Skin of body (tissue), 2 donors: Measurements from ENCODE around the gene AHSG. TPM values are rescaled to one million over a fixed set of nuclear protein-coding genes. Genes with fewer than 3 reads are reported as not detected.

Experiments used
- DNase-seq: peaks from one replicate; lab custom pipeline; 2025; lab: John Stamatoyannopoulos, UW
- total RNA-seq: library from RNA; depleted of rRNA; stranded (reverse); fragments of >200 nt; gene quantifications from one replicate; pipeline ENCODE4 v1.2.3, GENCODE V29; 2014

Gene AHSG
- total RNA-seq, 1 donor from 2014 or later = not detected

- no peak for DNase-seq
These were observed 20.2 kb upstream of the AHSG start for GRCh38 chr3:186592682-186593081.

GRCh38 chr3:186593862-186594261 is 19.0 kb upstream of the AHSG start:
- DNase-seq = no peak

DNA sequence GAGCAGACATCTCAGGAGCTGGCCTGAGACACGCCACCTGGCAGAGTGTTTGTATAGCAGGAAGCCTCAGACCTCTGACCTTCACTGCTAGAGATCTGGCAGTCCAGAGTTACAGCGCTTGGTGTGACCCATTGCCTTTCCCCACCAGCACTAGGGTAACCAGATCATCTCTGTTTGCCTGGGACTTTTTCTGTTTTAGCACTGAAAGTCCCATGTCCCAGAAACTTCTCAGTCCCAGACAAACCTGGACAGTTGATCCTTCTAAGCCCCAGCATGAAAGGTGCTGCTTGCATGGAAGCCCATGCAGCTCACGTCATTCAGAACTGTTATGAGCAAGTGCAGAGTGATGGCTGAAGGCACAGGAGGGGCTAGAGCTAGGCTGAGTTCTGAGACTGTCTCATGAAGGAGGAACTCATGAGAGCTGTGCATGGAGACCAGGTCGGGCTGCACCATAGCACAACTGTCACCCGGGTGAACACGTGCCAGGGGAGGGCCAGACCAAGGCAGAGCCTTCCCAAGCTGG is 18.2 kb upstream of the AHSG start:
- DNase-seq = no peak

DNA sequence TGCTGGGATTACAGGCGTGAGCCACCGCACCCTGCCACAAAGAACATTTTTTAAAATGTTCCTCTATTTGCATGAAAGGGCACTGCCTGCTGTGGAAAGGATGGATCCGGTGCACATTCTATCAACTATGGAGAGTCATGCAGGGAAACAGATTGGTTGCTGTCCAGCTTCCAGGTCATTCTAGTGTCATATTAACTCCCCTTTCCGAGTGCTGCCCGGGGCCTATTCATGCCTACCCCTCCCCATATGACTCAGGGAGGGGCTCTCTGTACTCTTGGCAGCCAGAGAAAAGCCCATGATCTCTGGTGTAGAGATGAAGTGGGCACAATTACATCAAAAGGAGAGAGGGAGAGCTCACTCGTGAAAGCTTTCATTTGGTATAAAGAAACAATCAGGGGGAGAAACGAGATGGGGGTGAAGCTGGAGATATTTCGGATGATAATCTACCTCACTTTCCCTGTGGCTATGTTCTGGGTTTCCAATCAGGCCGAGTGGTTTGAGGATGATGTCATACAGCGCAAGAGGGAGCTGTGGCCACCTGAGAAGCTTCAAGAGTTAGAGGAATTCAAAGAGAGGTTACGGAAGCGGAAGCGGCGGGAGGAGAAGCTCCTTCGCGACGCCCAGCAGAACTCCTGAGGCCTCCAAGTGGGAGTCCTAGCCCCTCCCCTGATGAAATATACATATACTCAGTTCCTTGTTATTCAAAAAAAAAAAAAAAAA is 16.1 kb upstream of the AHSG start:
- DNase-seq = no peak

GRCh38 chr3:186598108-186598784 is 14.6 kb upstream of the AHSG start:
- no peak for DNase-seq

DNA sequence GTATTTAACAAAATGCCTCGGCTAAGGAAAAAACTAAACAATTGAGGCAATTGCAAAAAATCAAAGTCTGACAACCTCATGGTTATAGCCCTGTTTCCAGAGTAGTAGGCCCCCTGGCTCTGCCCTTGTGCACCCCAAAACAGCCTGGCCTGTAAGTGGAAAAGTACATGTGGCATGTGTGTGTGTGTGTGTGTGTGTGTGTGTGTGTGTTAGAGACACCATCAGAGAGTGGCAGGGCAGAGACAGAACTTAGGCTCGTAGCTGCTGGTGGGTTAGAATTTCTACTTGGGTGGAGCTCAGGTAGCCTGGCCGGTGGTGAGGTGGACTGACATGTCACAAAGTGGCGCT is 14.1 kb upstream of the AHSG start:
- DNase-seq = no peak

DNA sequence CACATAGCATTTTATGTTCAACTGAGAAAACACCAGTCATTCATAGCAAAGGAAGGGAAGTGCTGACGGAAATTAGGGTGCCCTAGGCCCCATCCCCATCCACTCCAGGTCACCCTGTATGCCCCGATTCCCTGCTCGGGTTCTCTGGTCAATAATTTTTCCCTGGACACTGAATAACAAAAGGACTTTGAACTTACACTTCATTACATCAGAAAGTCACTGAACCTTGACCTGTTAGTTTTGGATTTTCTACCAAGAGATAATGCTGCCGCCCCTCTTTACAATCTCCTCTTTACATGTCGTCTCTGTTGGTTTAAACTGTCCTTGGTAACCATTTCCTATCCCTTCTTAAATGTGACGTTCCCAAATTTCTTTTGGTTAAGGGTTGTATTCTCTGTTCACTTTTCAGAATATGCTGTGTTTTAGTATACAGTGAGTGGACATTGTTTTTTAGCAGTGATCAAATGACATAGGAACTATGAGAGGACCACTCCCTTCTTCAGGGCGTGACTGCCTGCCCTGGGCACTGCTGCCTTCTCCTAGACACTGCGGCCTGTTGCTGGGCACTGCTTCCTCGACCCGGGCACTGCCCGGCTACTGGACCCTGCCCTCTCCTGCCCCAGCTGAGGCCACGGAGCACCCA is 13.6 kb upstream of the AHSG start:
- no peak for DNase-seq

- no peak for DNase-seq
These were observed 13.1 kb upstream of the AHSG start for GRCh38 chr3:186599785-186600166.

DNA sequence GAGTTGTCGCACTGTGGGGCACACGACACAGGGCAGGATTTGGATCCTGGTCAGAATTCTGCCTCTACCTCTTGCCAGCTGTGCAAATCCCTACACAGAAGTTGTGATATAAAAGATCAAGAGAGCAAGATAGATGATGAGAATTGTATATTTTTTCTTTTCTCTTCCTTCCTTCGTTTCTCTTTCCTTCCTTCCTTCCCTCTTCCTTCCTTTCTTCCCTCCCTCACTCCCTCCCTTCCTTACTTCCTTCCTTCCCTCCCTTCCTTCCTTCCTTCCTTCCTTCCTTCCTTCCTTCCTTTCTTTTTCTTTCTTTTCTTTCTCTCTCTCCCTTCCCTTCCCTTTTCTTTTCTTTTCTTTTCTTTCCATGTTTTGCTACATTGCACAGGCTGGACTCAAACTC is 12.0 kb upstream of the AHSG start:
- no peak for DNase-seq

GRCh38 chr3:186603159-186603558 is 9.7 kb upstream of the AHSG start:
- DNase-seq = no peak

- no peak for DNase-seq
These were observed 7.8 kb upstream of the AHSG start for GRCh38 chr3:186605078-186605477.

GRCh38 chr3:186605561-186606545 is 7.0 kb upstream of the AHSG start:
- no peak for DNase-seq

GRCh38 chr3:186608624-186609215 is 4.1 kb upstream of the AHSG start:
- DNase-seq = no peak

- no peak for DNase-seq
These were observed 3.5 kb upstream of the AHSG start for GRCh38 chr3:186609247-186609868.

DNA sequence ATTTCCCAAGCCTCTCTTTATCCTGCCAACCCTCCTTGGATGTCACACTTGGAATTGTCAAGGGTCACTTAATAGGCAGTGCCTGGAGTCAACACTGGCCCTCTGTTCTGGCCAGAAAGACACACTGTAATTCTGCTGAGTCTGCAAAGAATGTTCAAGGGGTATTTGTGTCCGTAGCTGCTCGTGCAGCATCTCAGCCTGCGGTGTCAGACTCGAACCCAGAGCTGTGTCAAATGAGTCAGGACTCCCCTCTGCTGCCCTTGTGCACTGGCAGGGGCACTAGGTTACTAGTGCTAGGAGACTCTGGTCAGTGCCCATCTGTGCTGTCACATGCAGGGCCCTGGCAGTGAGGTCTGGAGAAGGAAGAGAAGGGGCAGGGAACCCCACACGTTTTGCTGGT is 795 bp upstream of the AHSG start:
- no peak for DNase-seq

- no peak for DNase-seq
These were observed 891 bp downstream of the AHSG start for GRCh38 chr3:186613637-186614265.

GRCh38 chr3:186614266-186614596 is 1.4 kb downstream of the AHSG start:
- no peak for DNase-seq

DNA sequence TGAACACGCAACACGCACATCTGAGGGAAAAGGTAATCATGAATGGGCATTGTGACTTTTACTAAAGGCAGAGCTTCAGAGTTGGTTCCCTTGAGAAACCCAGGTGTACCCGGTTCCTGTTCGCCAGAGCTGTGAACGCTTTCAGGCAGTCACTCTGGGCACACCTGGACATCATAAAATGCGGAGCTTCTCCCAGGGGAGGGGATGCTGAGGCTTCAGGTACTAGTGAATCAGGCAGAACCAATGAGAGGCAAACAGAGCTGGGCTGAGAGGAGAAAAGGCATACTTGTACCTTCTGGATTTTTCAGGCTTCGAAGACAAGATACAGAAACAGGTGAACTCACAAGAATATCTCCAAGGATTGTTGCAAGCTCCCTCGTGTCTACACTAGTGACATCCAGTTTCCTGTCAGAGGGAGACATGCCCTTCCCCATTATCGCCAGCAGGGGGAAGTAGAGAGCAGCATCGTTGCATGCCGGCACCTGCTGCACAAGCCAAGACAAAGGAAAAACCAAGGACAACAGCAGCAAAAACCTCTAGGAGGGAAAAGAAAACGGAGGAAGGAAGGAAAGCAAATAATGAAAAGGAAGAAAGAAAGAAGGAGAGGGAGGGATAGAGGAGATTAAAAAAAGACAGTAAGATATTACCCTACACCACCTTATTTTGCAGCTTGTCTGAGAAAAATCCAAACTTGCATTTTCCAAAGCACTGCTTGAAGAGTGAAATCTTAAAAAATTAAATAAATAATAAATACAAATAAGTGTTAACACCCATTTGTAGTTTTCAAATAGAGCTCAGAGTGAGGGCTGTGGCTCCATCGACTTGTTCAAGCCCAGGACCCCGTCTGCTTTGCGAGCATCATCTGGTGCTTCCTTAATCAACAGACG is 2.0 kb downstream of the AHSG start:
- DNase-seq = peak; percentile 52

DNA sequence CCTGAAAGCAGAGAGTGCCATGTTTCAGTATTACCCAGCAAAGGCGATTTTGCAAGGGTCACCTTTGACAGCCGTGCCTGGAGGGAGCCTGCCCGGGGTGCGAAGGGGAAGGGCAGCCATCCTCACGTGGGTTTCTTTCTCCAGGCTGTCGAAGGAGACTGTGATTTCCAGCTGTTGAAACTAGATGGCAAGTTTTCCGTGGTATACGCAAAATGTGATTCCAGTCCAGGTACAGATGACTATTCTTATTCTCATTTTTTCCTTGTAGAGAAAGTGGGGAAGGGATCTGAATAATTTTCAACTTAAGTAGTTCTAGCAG is 3.4 kb downstream of the AHSG start:
- DNase-seq = no peak
